ENCODE measurements around the gene ZRANB3. TPM values are rescaled to one million over a fixed set of nuclear protein-coding genes. Genes with fewer than 3 reads are reported as not detected.

ZRANB3 gene
- total RNA-seq, 1 donor from 2014 or later, result 18.6 TPM

DNA sequence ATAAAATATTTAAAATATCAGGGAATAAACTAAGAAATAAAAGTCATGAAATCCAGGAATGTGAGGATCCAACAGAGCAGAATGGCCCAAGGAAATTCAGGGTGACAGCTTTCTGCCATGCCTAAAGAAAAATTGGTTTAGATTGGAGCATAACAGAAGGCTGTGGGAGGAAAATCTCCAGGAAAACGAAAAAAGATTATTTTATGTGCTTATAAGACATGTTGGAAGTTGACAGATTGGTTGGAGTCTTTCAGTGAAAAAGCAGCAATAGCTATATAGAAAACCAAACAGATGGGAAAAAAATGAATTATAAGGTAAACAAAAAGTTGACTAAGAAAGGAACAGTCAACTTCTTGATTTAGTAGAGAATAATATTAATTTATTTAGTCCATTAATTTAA is 203.9 kb downstream of the ZRANB3 start:
- Mint-ChIP-seq H3K4me3 (no peak overlapping the region), H3K36me3 (ENCODE audit: low read depth) (peaks cover 29% of the 10 kb centered on the region), H3K4me1 (peaks cover 6% of the 10 kb centered on the region), H3K27me3 (ENCODE audit: low read depth) (no peaks in the 10 kb centered on the region), H3K9me3 (peaks cover 12% of the 10 kb centered on the region), H3K27ac (ENCODE audit: unreplicated experiment) (no peak overlapping the region)
- TF ChIP-seq, protein P1, sequence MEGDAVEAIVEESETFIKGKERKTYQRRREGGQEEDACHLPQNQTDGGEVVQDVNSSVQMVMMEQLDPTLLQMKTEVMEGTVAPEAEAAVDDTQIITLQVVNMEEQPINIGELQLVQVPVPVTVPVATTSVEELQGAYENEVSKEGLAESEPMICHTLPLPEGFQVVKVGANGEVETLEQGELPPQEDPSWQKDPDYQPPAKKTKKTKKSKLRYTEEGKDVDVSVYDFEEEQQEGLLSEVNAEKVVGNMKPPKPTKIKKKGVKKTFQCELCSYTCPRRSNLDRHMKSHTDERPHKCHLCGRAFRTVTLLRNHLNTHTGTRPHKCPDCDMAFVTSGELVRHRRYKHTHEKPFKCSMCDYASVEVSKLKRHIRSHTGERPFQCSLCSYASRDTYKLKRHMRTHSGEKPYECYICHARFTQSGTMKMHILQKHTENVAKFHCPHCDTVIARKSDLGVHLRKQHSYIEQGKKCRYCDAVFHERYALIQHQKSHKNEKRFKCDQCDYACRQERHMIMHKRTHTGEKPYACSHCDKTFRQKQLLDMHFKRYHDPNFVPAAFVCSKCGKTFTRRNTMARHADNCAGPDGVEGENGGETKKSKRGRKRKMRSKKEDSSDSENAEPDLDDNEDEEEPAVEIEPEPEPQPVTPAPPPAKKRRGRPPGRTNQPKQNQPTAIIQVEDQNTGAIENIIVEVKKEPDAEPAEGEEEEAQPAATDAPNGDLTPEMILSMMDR (conservative IDR thresholded peaks at IDR 0.05), result no peak
- DNase-seq (ENCODE audit: low read depth, low spot score), result no peak

DNA sequence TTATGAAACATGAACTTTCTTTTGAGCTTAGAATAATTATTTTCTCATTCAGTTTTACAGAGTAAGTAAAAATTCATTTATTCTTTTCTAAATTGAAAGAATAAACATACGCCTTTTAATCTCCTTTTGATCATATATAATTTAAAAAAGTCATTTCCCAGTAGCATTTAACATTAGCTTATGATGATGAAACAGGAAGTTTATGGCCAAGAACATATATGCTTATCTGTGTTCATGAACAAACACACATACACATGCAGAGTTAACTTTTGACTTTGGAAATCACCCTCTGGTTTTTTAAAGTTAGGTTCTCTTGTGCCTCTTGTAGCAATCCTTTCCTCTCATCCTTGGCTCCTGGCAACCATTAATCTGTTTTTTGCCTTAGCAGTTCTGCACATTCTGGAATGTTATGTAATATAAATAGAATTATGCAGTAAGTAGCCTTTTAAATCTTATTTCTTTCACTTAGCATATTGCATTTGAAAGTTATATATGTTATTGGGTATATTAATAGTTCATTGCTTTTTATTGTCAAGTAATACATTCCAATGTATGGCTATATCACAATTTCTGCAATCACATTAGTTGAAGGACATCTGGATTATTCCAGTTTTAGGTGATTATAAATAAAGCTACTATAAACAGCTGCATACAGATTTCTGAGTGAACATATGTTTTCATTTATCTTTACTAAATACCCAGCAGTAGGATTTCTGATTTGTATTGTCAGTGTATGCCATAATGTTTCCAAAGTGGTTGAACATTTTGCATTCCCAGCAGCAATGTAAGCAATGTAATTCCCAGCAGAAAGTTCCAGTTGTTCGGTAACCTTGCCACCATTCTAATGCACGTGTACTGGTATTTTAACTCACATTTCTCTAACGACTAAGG is 210.3 kb downstream of the ZRANB3 start:
- H3K4me3 Mint-ChIP-seq, result no peak overlapping the region
- no peak for DNase-seq (ENCODE audit: low read depth, low spot score)
- TF ChIP-seq, protein P1 (conservative IDR thresholded peaks at IDR 0.05), result no peak
- H3K9me3 Mint-ChIP-seq, result peaks cover 2% of the 10 kb centered on the region
- H3K27me3 Mint-ChIP-seq (ENCODE audit: low read depth), result no peaks in the 10 kb centered on the region
- H3K4me1 Mint-ChIP-seq, result no peaks in the 10 kb centered on the region
- H3K36me3 Mint-ChIP-seq (ENCODE audit: low read depth), result peaks cover 4% of the 10 kb centered on the region
- no peak overlapping the region for H3K27ac Mint-ChIP-seq (ENCODE audit: unreplicated experiment)

DNA sequence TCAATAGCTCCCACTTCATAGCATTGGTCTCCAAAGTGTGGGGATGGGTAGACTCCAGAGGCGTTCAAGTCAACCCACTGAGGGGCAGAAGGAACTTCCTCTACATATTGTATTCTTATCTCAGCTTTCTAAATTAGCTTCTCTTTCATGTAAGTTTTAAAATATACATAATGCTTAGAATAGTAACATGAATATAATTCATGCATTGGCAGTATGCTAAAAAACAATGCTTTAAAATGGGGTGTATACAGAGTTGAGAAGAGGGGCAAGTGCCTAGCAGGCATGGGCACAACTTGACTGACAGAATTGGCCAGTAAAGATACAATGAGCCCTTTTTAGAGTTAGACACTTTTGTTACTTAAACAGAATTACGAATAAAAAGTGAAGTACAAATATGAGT is 212.2 kb downstream of the ZRANB3 start:
- Mint-ChIP-seq H3K27me3 (ENCODE audit: low read depth) (no peaks in the 10 kb centered on the region), H3K36me3 (ENCODE audit: low read depth) (peaks cover 2% of the 10 kb centered on the region), H3K9me3 (no peaks in the 10 kb centered on the region), H3K4me3 (no peak overlapping the region), H3K27ac (ENCODE audit: unreplicated experiment) (no peak overlapping the region), H3K4me1 (no peaks in the 10 kb centered on the region)
- no peak for DNase-seq (ENCODE audit: low read depth, low spot score)
- TF ChIP-seq, protein P1 (conservative IDR thresholded peaks at IDR 0.05), result no peak

DNA sequence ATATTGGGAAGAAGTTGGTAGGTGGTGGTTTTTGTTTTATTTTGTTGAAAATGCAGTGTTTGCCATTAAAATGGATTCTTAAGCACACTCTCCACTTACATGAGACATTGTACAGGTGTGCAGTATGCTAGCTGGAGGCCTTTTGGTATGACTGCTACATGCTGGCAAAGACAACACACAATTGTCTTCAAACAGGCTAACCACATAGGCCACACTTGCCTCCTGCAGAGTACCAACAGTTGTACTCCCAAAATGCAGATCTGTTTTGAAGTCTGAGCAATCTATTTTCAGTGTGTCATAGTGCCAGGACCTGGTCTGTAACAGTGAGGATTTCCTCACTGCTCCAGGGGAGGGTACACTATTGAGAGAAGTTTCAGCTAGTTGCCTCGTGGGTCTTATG is 213.6 kb downstream of the ZRANB3 start:
- H3K36me3 Mint-ChIP-seq (ENCODE audit: low read depth), result no peaks in the 10 kb centered on the region
- no peak overlapping the region for H3K27ac Mint-ChIP-seq (ENCODE audit: unreplicated experiment)
- DNase-seq (ENCODE audit: low read depth, low spot score), result no peak
- H3K27me3 Mint-ChIP-seq (ENCODE audit: low read depth), result no peaks in the 10 kb centered on the region
- TF ChIP-seq, protein P1 (conservative IDR thresholded peaks at IDR 0.05), result no peak
- no peak overlapping the region for H3K4me3 Mint-ChIP-seq
- no peaks in the 10 kb centered on the region for H3K9me3 Mint-ChIP-seq
- no peaks in the 10 kb centered on the region for H3K4me1 Mint-ChIP-seq

DNA sequence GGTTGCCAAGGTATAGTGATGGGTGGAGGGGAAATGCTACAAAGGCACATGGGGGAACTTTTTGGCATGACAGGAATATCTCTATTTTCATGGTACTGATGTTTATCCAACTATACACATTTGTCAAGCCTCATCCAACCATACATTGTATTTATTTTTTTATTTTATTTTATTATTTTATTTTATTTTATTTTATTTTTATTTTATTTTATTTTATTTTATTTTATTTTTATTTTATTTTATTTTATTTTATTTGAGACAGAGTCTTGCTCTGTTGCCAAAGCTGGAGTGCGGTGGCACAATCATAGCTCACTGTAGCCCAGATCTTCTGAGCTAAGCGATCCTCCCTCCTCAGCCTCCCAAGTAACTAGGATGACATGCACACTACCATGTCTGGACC is 219.1 kb downstream of the ZRANB3 start:
- Mint-ChIP-seq H3K4me3 (no peak overlapping the region), H3K27me3 (ENCODE audit: low read depth) (no peaks in the 10 kb centered on the region), H3K27ac (ENCODE audit: unreplicated experiment) (no peak overlapping the region), H3K4me1 (no peaks in the 10 kb centered on the region), H3K9me3 (no peaks in the 10 kb centered on the region), H3K36me3 (ENCODE audit: low read depth) (peaks cover 9% of the 10 kb centered on the region)
- TF ChIP-seq, protein P1 (conservative IDR thresholded peaks at IDR 0.05), result no peak
- DNase-seq (ENCODE audit: low read depth, low spot score), result no peak
